GM15510 (cell line): ENCODE measurements around the gene SMPD1.

Experiments
- POLR2A ChIP-seq: IDR thresholded peaks from 3 replicates; pipeline ENCODE4 v1.6.1; 2011; ENCODE audit warnings: borderline replicate concordance; ENCODE audit not compliant: insufficient read length; ENCODE audit errors: extremely low read depth

SMPD1 gene

DNA sequence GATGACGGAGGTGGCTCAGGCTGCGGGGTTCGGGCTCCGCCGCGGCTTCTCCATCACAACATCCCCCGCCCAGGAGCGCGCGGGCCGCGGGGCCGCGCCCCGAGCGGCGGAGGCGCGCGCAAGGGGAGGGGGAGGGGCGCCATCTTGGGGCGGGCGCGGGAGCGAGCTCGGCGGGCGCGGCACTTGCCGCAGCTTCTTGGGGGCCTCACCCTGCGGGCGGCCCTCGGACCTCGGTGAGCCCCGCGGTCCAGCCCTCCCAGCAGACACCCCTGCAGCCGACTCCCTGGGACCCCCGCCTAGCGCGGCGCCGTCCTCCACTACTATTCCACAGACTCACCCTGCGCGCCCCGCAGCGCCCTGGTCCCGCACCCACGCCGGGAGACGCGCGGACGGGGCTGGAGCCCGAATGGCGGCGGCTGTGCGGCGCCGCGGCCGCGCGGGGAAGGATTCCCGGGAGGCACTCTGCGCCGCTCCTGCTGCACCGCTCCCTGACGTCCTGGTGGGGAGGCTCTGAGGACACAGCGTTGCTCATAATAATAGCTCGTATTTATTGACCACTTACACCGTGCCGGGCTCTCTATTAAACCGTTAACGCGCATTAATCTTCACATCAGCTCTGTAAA, 28.8 kb downstream of the SMPD1 start, which contains the start of gene APBB1:
Gene APBB1, minus strand, starts transcription at position 86 of the 623 bp plus-strand sequence. CDS start 7,747 bp downstream, outside the sequence.
- TF ChIP-seq POLR2A: no peak

DNA sequence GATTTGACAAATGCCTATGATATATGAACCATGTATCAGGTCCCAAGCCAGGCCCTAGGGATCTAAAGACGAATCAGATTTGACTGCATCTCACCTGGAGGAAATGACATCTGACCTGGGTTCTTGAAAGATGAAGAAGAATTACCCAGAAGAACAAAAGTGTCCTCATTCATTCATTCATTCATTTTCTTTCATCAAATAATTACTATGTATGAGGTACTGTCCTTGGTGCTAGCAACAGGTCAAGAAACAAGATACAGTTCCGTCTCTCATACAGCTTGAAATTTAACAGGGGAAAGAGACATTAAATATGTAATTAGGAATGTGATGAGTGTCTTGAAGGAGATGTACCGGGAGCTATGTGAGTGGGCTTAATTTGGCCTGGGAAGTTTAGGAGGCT, 30.4 kb downstream of the SMPD1 start:
- TF ChIP-seq POLR2A: no peak

DNA sequence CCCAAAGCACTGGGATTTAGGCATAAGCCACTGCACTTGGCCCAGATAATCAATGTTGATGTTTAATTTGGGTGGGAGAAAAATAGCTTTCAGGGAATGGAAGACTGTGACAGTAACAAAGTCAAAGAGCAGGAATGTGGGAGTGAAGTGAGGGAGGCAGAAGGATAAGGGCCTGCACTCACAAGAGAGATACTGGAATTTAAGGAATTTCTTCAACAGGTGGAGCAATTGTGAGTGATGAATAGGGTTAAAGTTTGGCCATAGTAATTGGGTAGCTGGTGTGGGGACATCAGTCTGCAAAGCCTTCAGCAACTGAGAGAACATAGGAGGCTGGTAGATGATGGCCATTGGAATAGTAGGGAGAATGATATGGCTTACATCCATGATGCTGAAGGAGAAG, 37.2 kb downstream of the SMPD1 start:
- no peak for TF ChIP-seq POLR2A

DNA sequence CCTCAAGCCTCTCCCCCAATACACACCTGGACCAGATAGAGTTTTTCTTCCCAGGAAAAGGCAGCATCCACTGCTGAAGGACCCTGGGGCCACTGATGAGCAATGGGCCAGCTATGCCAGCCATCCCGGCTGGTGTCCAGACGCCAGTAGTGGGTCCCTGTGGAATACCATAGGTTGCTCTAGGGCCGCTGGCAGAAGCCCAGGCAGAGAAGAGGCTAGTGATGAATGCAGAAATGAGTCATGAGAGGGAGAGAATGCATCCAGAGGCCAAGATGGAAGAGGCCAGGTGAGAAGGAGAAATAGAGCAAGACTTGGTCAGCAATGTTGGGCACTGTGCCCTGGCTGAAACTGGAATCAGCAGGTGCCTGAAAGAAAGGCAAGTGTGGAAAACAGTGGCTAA, 41.6 kb downstream of the SMPD1 start:
- no peak for TF ChIP-seq POLR2A

DNA sequence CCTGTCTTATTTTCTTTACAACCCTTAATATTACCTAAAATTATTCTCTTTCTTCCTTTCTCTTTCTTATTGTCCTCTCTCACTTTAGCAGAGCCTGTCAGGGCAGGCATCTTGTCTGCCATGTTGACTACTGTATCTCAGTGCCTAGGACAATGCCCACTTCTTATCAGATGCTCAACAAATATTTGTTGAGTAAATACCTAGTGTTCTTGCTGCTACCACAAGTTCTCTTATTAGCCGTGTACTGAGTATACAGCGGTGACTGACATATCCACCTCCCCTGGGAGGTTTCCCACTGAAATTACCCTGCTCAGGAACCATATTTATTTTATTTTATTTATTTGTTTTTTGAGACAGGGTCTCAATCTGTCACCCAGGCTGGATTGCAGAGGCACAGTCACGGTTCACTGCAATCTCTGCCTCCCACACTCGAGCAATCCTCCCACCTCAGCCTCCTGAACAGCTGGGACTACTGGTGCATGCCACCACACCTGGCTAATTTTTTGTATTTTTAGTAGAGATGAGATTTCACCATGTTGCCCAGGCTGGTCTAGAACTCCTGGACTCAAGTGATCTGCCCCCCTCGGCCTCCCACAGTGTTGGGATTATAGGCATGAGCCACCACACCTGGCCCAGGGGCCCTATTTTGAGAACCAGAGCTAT, 43.9 kb downstream of the SMPD1 start:
- no peak for TF ChIP-seq POLR2A

DNA sequence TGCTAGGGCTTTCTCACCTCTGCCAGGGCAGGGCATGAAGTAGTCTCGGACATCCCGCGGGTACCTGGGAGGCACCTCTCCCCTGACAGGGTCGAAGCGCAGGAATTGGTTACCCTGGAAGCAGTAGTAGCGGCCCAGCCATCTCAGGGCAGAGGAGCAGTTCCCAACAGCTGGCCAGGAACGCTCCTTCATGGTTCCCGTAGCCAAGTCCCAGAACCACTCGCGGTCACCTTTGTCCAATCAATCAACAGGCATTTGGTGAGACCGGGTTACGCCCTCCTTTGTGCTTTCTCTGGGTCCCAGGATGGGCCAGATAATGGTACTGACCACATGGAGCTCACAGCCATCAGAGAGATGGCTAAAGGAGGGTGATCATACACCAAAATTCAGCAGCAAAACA, 47.1 kb downstream of the SMPD1 start:
- no peak for TF ChIP-seq POLR2A

DNA sequence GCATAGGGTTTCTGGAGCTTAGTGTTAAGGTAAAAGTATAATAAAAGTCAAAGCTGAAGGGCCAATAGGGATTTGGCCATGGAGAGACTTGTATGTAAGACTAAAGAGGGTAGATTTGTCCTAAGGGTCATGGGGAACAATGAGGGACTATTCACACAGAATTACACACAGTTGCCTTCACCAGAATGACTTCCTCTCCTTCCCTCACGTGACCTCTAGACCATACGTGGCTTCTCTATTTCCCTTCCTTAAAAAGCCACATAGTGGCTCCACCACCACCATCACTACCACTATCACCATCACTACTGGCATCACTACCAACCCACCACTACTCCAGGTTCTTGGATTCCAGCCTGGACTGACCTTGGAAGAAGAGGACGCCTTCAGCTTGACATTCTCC, 47.7 kb downstream of the SMPD1 start:
- TF ChIP-seq POLR2A: no peak

DNA sequence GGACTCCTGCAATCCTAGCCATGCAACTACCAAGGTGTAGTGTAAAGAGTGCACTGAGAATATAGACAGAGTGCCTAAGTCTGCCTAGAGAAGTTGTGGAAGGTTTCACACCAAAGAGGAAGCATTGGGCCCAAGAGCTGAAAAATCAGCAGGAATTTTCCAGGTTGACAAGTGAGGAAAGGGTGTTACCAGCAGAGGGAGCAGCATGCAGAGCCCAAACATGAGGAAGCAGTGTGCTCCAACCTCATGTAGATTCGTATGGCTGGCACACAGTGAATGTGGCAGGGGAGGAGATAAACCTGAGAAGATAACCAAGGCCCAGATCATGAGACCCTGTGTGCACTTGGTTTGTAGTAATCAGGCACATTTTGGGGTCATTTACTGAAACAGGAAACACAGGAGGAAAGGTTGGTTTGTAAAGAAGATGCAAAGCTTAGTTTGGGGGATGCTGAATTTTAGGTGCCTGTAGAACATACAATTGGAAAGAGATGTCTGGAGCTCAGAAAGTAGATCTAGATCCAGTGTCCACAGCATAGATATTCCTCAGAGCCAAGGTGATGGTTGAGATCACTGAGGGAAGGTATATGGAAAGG, 48.8 kb downstream of the SMPD1 start:
- TF ChIP-seq POLR2A: no peak

DNA sequence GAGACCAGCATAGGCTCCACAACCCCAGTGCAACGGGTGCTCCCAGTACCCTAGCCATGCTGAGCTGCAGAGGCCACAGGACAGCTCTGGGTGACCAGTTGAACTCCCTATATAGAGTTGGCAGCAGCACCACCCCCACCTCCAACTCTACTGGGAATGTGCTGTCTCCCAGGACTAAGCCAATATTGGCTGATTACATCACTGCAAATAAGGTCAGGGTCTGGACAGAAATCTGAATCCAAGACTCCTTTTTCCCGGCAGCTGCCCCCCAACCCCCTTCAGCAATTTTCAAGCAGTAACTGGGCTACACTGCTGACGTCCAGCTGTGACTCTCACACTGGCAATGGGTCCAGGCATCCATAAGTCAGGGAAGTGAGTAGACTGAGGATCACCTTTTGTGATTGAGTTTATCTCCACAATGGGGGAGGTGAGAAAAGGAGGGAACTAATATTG, 50.7 kb downstream of the SMPD1 start, which contains the start of gene HPX:
Gene HPX, minus strand, starts transcription at position 82 of the 453 bp plus-strand sequence. Its CDS starts 24 bp downstream, at position 58.
- no peak for TF ChIP-seq POLR2A

DNA sequence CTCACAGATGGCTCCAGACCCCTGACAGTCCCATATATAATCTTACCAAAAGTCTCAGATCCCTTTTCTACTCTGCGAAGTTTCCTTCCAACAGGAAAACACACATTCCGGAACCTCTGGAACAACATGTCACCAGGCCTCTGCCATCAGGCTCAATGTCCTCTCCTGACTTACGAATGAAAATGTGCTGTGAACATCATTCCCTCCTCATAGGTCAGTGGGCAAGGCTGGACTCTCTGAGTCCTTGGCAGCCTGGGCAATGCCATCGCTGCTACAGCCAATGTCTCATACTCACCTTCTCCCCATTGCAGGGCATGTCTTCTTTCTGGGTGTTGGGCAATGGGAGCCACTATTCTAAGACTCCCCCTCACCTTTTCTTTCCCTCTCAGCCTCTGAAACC, 52.2 kb downstream of the SMPD1 start:
- TF ChIP-seq POLR2A: no peak

DNA sequence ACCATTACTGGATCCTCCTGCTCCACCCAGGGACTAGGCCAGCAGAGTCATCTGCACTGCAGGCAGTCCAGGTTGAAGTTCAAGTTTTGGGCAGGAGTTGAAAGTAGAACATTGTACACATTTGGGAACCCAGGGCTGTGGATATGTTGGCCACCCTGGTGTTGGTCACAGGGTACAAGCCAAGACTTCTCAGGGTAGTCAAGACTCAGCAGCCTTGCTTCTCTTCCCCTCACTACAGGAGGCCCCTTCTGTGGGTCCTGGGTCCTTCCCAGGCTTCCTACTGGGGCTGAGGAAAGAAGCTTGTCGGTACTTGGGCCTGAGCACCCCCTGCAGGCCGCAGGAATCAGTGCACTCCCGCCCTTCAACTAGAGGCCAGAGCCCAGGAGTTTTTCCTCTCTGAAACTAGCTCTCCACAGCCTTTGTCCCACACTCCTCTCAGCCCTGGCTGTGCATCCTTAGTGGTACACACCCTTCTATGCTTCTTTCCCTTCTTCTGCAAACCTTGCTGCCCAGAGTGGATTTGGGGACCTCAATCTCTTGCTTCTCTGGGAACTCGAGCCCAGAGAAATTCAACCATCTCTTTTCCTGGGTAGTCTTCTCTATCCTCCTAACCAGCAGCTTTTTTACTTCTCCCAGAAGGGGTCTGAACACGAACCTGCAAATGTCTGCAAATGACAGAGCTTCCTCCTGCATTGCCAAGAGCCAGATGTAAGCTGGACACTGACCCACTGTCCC, 53.2 kb downstream of the SMPD1 start:
- no peak for TF ChIP-seq POLR2A
